IMR-90 (cell line): ENCODE data around the gene CBX5. TPM values are rescaled to one million over a fixed set of nuclear protein-coding genes. Genes with fewer than 3 reads are reported as not detected.

Source experiments
- ATAC-seq: fragments of 200-7000 bp; cut with Tn5 transposase; 2 replicates; pipeline ENCODE4 v1.9.1; 2020; ENCODE audit warnings: low read depth, mild to moderate bottlenecking, moderate library complexity
- BruUV-seq: library from RNA; stranded (reverse); fragments of 400-500 nt; replicated peaks from 2 replicates; lab custom pipeline; 2021; lab: Mats Ljungman, UMichigan
- CTCF ChIA-PET: fragments of 300-600 bp; formaldehyde crosslinking; extraction: SDS; loops from one replicate; lab custom pipeline; 2021; ENCODE audit warnings: antibody characterized with exemption; lab: Yijun Ruan, JAX
- POLR2A ChIA-PET: fragments of 300-600 bp; sonication (Branson Sonifier 250); formaldehyde crosslinking; loops from one replicate; lab custom pipeline; 2022; ENCODE audit warnings: antibody characterized with exemption; ENCODE audit not compliant: unreplicated experiment; lab: Charles Lee
- DNase-seq: peaks from one replicate; pipeline ENCODE4 v3.0.0; 2013
- H2AFZ ChIP-seq: replicated peaks from 2 replicates; pipeline ENCODE3; 2013; ENCODE audit warnings: low read length, mild to moderate bottlenecking; ENCODE audit not compliant: poor library complexity
- H2AK5ac ChIP-seq: 2 replicates; pipeline ENCODE4 v1.6.1; 2013; ENCODE audit warnings: low read depth, low read length, inconsistent platforms
- H2AK9ac ChIP-seq: replicated peaks from 2 replicates; pipeline ENCODE3; 2013; ENCODE audit warnings: mild to moderate bottlenecking, low read depth, low read length, moderate library complexity; ENCODE audit not compliant: poor library complexity
- H2BK120ac ChIP-seq: 2 replicates; pipeline ENCODE4 v1.6.1; 2013; ENCODE audit warnings: low read depth, low read length, inconsistent platforms
- H2BK15ac ChIP-seq: 3 replicates; pipeline ENCODE4 v1.6.1; 2013; ENCODE audit warnings: low read depth, low read length, inconsistent platforms
- H2BK20ac ChIP-seq: 2 replicates; pipeline ENCODE4 v1.6.1; 2013; ENCODE audit warnings: low read depth, mild to moderate bottlenecking, inconsistent platforms, low read length, moderate library complexity
- H2BK5ac ChIP-seq: 2 replicates; pipeline ENCODE4 v1.6.1; 2013; ENCODE audit warnings: mild to moderate bottlenecking, low read depth, low read length, inconsistent platforms; ENCODE audit not compliant: poor library complexity, severe bottlenecking
- H3K14ac ChIP-seq: replicated peaks from 2 replicates; pipeline ENCODE4 v1.6.1; 2013; ENCODE audit warnings: low read depth, low read length, inconsistent platforms
- H3K18ac ChIP-seq: 2 replicates; pipeline ENCODE4 v1.6.1; 2013; ENCODE audit warnings: low read depth, low read length, control low read depth
- H3K23ac ChIP-seq: 2 replicates; pipeline ENCODE4 v1.6.1; 2013; ENCODE audit warnings: low read depth, low read length, inconsistent platforms
- H3K27ac ChIP-seq: 2 replicates; pipeline ENCODE4 v1.5.1; 2013; ENCODE audit warnings: mild to moderate bottlenecking, control low read depth, low read length; ENCODE audit not compliant: insufficient read depth
- H3K27me3 ChIP-seq: 2 replicates; pipeline ENCODE4 v1.6.1; 2013; ENCODE audit warnings: low read length; ENCODE audit not compliant: control insufficient read depth, insufficient read depth
- H3K36me3 ChIP-seq: 2 replicates; pipeline ENCODE4 v1.6.1; 2013; ENCODE audit warnings: low read length, mixed read lengths; ENCODE audit not compliant: control insufficient read depth, insufficient read depth
- H3K4ac ChIP-seq: 2 replicates; pipeline ENCODE4 v1.6.1; 2013; ENCODE audit warnings: low read depth, low read length, inconsistent platforms
- H3K4me1 ChIP-seq: 2 replicates; pipeline ENCODE4 v1.6.1; 2013; ENCODE audit warnings: low read length, mixed read lengths; ENCODE audit not compliant: control insufficient read depth, insufficient read depth
- H3K4me2 ChIP-seq: 2 replicates; pipeline ENCODE4 v1.6.1; 2013; ENCODE audit warnings: low read depth, mild to moderate bottlenecking, control low read depth, low read length, moderate library complexity
- H3K4me3 ChIP-seq: 2 replicates; pipeline ENCODE4 v1.5.1; 2013; ENCODE audit warnings: low read depth, mild to moderate bottlenecking, control low read depth, low read length, moderate library complexity; ENCODE audit not compliant: insufficient read depth
- H3K56ac ChIP-seq: 2 replicates; pipeline ENCODE4 v1.6.1; 2013; ENCODE audit warnings: low read length, inconsistent platforms; ENCODE audit not compliant: insufficient read depth; ENCODE audit errors: extremely low read depth
- H3K79me1 ChIP-seq, 2 experiments: 2 replicates each; pipeline ENCODE4 v1.6.1; 2013; ENCODE audit warnings: low read length in 2 of 2, inconsistent platforms in 1 of 2, low read depth in 1 of 2
- H3K9ac ChIP-seq: 2 replicates; pipeline ENCODE4 v1.6.1; 2013; ENCODE audit warnings: low read depth, low read length, control low read depth
- H3K9me1 ChIP-seq: 2 replicates; pipeline ENCODE4 v1.6.1; 2013; ENCODE audit warnings: low read length, inconsistent platforms; ENCODE audit not compliant: insufficient read depth
- H3K9me3 ChIP-seq: 2 replicates; pipeline ENCODE4 v1.6.1; 2013; ENCODE audit warnings: low read length; ENCODE audit not compliant: control insufficient read depth, insufficient read depth
- H4K20me1 ChIP-seq: 2 replicates; pipeline ENCODE4 v1.6.1; 2013; ENCODE audit warnings: low read length, inconsistent platforms; ENCODE audit not compliant: insufficient read depth
- H4K5ac ChIP-seq: 2 replicates; pipeline ENCODE4 v1.6.1; 2013; ENCODE audit warnings: mild to moderate bottlenecking, low read depth, low read length, control low read depth
- H4K8ac ChIP-seq, 2 experiments: 2 replicates each; pipeline ENCODE4 v1.6.1; 2013; ENCODE audit warnings: low read depth in 2 of 2, low read length in 2 of 2, control low read depth in 1 of 2, inconsistent platforms in 1 of 2
- H4K91ac ChIP-seq: 2 replicates; pipeline ENCODE4 v1.6.1; 2013; ENCODE audit warnings: low read depth, low read length, inconsistent platforms; ENCODE audit not compliant: insufficient read depth
- BHLHE40 ChIP-seq: fragments of 150-350 bp; IDR thresholded peaks from 2 replicates; pipeline ENCODE4 v1.6.1; 2016; ENCODE audit warnings: mild to moderate bottlenecking, low read depth, low read length
- CHD1 ChIP-seq: IDR thresholded peaks from 2 replicates; pipeline ENCODE4 v1.6.1; 2012; ENCODE audit warnings: low read depth, low read length, improper control_type of control experiment
- FOS ChIP-seq: fragments of 150-350 bp; IDR thresholded peaks from 2 replicates; pipeline ENCODE4 v1.6.1; 2016; ENCODE audit warnings: low read depth, low read length
- MAFK ChIP-seq: IDR thresholded peaks from 2 replicates; pipeline ENCODE4 v1.6.1; 2012; ENCODE audit warnings: low read depth, low read length, improper control_type of control experiment
- MXI1 ChIP-seq: IDR thresholded peaks from 2 replicates; pipeline ENCODE4 v1.6.1; 2012; ENCODE audit warnings: low read depth, mild to moderate bottlenecking, low read length, moderate library complexity, borderline replicate concordance
- NFE2L2 ChIP-seq: fragments of 150-350 bp; IDR thresholded peaks from 2 replicates; pipeline ENCODE4 v1.6.1; 2016; ENCODE audit warnings: low read depth, mild to moderate bottlenecking, low read length
- POLR2A ChIP-seq: IDR thresholded peaks from 2 replicates; pipeline ENCODE4 v1.6.1; 2012; ENCODE audit warnings: mild to moderate bottlenecking, low read depth, low read length
- RAD21 ChIP-seq: IDR thresholded peaks from 2 replicates; pipeline ENCODE4 v1.6.1; 2012; ENCODE audit warnings: low read length, improper control_type of control experiment
- RCOR1 ChIP-seq: IDR thresholded peaks from 2 replicates; pipeline ENCODE4 v1.6.1; 2012; ENCODE audit warnings: mild to moderate bottlenecking, low read length, improper control_type of control experiment; ENCODE audit not compliant: insufficient replicate concordance
- RFX5 ChIP-seq: IDR thresholded peaks from 2 replicates; pipeline ENCODE4 v1.8.0; 2012; ENCODE audit warnings: low read depth, mild to moderate bottlenecking, low read length, moderate library complexity
- SMC3 ChIP-seq: fragments of 150-350 bp; IDR thresholded peaks from 2 replicates; pipeline ENCODE4 v1.6.1; 2016; ENCODE audit warnings: low read depth, mild to moderate bottlenecking, antibody characterized with exemption, low read length, moderate library complexity
- WGBS, 2 experiments: methylation state at CpG; one replicate each; pipeline versions ENCODE4 v1.1.5 to v1.1.7; 2013; ENCODE audit warnings: missing lambda C conversion rate in 2 of 2; ENCODE audit not compliant: insufficient read length in 1 of 2; ENCODE audit errors: extremely low coverage in 2 of 2; 5-methylcytosine and 5-hydroxymethylcytosine counted together
- dilution Hi-C: fragments of 300-500 bp; cut with HindIII; formaldehyde crosslinking; loops from one replicate; pipeline ENCODE4 v1.14.3; 2018; ENCODE audit warnings: low sequenced_read_pairs; ENCODE audit not compliant: unreplicated experiment
- in situ Hi-C: fragments of 300-500 bp; cut with MboI; formaldehyde crosslinking; loops from 3 replicates; pipeline ENCODE4 v1.14.3; 2019; ENCODE audit warnings: low sequenced_read_pairs, inconsistent platforms, mixed read lengths
- intact Hi-C: fragments of 100-400 bp; cut with micrococcal nuclease; formaldehyde crosslinking; loops from 2 replicates; pipeline ENCODE4 v1.10.0; 2022
- polyA plus RNA-seq, 3 experiments: library from polyadenylated mRNA; depleted of rRNA; stranded (reverse); fragments of >200 nt; gene quantifications; 2 replicates each; pipeline ENCODE4 v1.2.3, GENCODE V29; 2012; ENCODE audit warnings: low replicate concordance in 1 of 3
- total RNA-seq: library from RNA; depleted of rRNA; stranded (reverse); fragments of >200 nt; gene quantifications from 2 replicates; pipeline ENCODE4 v1.2.3, GENCODE V29; 2012
- TF ChIP-seq, protein P1 (sequence below): fragments of 150-350 bp; IDR thresholded peaks from 2 replicates; pipeline ENCODE4 v1.6.1; 2016; ENCODE audit warnings: low read depth, mild to moderate bottlenecking, low read length, moderate library complexity, borderline replicate concordance
- TF ChIP-seq, protein P2 (sequence below): fragments of 150-350 bp; IDR thresholded peaks from 2 replicates; pipeline ENCODE4 v1.6.1; 2017; ENCODE audit warnings: mild to moderate bottlenecking, antibody characterized with exemption, low read length, low read depth
- TF ChIP-seq, protein P3 (sequence below): conservative IDR thresholded peaks from 2 replicates; pipeline ENCODE4 v1.5.1; 2012; ENCODE audit warnings: mild to moderate bottlenecking, low read depth, low read length, improper control_type of control experiment

The CBX5 gene
- total and polyA plus RNA-seq, 2 of the 4 experiments (the other 2 are of a cell fraction) = 18.0 to 40.9 TPM

DNA sequence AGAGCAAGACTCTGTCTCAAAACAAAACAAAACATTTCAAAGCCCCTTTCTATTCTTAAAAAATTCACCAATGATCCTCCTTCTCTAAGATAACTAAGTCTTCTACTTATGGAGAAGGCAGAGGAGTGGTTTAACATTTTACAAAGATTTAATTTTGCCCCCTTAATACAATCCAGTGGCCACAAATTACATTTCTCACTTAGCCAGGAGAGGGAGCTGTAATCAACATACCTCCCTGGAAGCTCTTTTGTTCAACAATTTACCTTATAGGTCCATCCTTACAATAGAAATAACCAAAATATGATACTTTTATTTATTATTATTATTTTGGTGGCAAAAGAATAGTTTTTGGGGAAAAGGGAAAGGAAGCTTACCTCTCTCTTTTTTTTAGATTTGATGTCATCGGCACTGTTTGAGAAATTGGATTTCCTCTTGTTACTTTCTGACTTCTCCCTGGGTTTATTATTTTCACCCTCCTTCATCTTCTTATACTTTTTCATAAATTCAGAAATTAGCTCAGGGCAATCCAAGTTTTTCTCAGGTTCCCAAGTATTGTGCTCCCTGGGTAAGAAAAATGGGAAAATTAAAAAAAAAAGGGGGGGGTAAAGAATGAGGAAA, 28.1 kb downstream of the CBX5 start (continued):
- no peak for TF ChIP-seq NFE2L2

DNA sequence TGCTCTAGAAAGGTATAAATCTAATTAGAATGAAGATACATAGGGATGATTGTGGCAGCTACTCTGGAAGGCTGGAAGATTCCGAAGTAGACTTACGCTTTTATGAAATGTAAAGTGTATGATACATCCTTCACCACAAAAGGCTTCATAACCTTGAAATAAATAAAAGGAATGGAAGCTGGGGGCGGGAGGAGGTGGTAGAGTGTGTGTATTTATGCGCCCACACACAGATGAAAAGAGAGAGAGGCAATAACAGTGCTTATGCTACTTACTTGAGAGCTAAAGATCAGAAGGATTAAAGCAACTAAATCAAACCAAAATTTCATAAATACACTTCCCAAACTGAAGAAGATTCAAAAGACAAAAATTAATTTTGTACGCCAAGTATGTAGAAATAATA, 30.4 kb downstream of the CBX5 start:
- H3K27me3 ChIP-seq = no peaks in the 10 kb centered on the region
- dilution Hi-C loops (no loop called here), intact Hi-C loops (no loop called here), in situ Hi-C loops (no loop called here)
- no peaks in the 10 kb centered on the region for H3K9me1 ChIP-seq
- ChIA-PET CTCF (no interaction called here), POLR2A (no interaction called here)
- no peak overlapping the region for H3K4ac ChIP-seq
- BruUV-seq = no TSS peak
- H4K20me1 ChIP-seq = no peaks in the 10 kb centered on the region
- no peak overlapping the region for H2AK9ac ChIP-seq
- no CpG with 5 or more reads among the region's 5 CpGs for WGBS, 2 experiments
- H3K4me2 ChIP-seq = no peak overlapping the region
- H2BK15ac ChIP-seq = no peak overlapping the region
- H2AFZ ChIP-seq = no peak overlapping the region
- no peak overlapping the region for H3K9ac ChIP-seq
- H3K36me3 ChIP-seq = peaks cover 15% of the 10 kb centered on the region
- no peak overlapping the region for H4K5ac ChIP-seq
- no peak for ATAC-seq
- H2BK5ac ChIP-seq = no peak overlapping the region
- no peaks in the 10 kb centered on the region for H3K9me3 ChIP-seq
- H4K8ac ChIP-seq = no peak overlapping the region
- H4K91ac ChIP-seq = no peak overlapping the region
- no peak overlapping the region for H3K27ac ChIP-seq
- no peak overlapping the region for H3K18ac ChIP-seq
- H3K56ac ChIP-seq = no peak overlapping the region
- peak; percentile 7 for DNase-seq
- no peak overlapping the region for H2AK5ac ChIP-seq
- H2BK20ac ChIP-seq = no peak overlapping the region
- H2BK120ac ChIP-seq = no peak overlapping the region
- no peak overlapping the region for H3K14ac ChIP-seq
- H3K79me1 ChIP-seq = peaks cover 28 to 38% of the 10 kb centered on the region in 2 experiments
- H3K23ac ChIP-seq = no peak overlapping the region
- H3K4me1 ChIP-seq = no peaks in the 10 kb centered on the region
- H3K4me3 ChIP-seq = no peak overlapping the region
- TF ChIP-seq SMC3 (no peak), RFX5 (no peak), MAFK (no peak), POLR2A (no peak), RCOR1 (no peak), NFE2L2 (no peak), CHD1 (no peak), MXI1 (no peak), RAD21 (no peak), FOS (no peak), BHLHE40 (no peak)
- TF ChIP-seq, protein P1, sequence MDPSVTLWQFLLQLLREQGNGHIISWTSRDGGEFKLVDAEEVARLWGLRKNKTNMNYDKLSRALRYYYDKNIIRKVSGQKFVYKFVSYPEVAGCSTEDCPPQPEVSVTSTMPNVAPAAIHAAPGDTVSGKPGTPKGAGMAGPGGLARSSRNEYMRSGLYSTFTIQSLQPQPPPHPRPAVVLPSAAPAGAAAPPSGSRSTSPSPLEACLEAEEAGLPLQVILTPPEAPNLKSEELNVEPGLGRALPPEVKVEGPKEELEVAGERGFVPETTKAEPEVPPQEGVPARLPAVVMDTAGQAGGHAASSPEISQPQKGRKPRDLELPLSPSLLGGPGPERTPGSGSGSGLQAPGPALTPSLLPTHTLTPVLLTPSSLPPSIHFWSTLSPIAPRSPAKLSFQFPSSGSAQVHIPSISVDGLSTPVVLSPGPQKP = no peak
- TF ChIP-seq, protein P2, sequence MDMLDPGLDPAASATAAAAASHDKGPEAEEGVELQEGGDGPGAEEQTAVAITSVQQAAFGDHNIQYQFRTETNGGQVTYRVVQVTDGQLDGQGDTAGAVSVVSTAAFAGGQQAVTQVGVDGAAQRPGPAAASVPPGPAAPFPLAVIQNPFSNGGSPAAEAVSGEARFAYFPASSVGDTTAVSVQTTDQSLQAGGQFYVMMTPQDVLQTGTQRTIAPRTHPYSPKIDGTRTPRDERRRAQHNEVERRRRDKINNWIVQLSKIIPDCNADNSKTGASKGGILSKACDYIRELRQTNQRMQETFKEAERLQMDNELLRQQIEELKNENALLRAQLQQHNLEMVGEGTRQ = no peak
- TF ChIP-seq, protein P3, sequence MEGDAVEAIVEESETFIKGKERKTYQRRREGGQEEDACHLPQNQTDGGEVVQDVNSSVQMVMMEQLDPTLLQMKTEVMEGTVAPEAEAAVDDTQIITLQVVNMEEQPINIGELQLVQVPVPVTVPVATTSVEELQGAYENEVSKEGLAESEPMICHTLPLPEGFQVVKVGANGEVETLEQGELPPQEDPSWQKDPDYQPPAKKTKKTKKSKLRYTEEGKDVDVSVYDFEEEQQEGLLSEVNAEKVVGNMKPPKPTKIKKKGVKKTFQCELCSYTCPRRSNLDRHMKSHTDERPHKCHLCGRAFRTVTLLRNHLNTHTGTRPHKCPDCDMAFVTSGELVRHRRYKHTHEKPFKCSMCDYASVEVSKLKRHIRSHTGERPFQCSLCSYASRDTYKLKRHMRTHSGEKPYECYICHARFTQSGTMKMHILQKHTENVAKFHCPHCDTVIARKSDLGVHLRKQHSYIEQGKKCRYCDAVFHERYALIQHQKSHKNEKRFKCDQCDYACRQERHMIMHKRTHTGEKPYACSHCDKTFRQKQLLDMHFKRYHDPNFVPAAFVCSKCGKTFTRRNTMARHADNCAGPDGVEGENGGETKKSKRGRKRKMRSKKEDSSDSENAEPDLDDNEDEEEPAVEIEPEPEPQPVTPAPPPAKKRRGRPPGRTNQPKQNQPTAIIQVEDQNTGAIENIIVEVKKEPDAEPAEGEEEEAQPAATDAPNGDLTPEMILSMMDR = no peak
